ENCODE results near the gene POLR1A.

DNA sequence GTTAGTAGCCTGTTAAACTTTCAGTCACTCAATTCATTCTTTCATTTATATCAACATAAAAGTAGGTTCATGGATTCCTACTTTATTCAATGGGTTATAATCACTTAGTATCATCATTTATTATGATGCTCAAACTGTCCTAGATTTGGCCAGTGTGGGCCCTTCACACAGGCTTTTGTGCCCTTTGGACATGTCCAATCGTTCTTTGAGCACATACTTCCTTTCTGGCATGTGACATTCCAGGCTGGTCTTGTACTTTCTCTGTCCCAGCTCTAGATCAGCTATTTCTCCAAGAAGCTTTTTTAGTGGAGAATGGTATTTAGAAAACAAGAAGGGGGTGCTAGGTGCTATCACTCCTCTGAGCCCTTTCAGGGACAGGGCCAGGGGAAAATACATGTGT is 11.5 kb downstream of the POLR1A start:
- TF ChIP-seq, protein P1, sequence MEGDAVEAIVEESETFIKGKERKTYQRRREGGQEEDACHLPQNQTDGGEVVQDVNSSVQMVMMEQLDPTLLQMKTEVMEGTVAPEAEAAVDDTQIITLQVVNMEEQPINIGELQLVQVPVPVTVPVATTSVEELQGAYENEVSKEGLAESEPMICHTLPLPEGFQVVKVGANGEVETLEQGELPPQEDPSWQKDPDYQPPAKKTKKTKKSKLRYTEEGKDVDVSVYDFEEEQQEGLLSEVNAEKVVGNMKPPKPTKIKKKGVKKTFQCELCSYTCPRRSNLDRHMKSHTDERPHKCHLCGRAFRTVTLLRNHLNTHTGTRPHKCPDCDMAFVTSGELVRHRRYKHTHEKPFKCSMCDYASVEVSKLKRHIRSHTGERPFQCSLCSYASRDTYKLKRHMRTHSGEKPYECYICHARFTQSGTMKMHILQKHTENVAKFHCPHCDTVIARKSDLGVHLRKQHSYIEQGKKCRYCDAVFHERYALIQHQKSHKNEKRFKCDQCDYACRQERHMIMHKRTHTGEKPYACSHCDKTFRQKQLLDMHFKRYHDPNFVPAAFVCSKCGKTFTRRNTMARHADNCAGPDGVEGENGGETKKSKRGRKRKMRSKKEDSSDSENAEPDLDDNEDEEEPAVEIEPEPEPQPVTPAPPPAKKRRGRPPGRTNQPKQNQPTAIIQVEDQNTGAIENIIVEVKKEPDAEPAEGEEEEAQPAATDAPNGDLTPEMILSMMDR (IDR thresholded peaks at IDR 0.05; ENCODE audit: borderline replicate concordance, extremely low read depth, low read length, poor library complexity, severe bottlenecking) = no peak
- TF ChIP-seq EZH2 (IDR thresholded peaks at IDR 0.05; ENCODE audit: borderline replicate concordance, low read depth, low read length, severe bottlenecking) = no peak

Measured in DND-41 (cell line).